GM12874 (cell line): ENCODE data around the gene ACD.

ENCODE experiments used
- TF ChIP-seq, protein P1 (sequence below): IDR thresholded peaks from 2 replicates; pipeline ENCODE4 v1.5.1; 2011; ENCODE audit warnings: low read depth, mild to moderate bottlenecking, control low read depth, low read length, moderate library complexity; ENCODE audit not compliant: insufficient read depth

Gene ACD

GRCh38 chr16:67679935-67680897, 20.2 kb upstream of the ACD start:
- TF ChIP-seq, protein P1, sequence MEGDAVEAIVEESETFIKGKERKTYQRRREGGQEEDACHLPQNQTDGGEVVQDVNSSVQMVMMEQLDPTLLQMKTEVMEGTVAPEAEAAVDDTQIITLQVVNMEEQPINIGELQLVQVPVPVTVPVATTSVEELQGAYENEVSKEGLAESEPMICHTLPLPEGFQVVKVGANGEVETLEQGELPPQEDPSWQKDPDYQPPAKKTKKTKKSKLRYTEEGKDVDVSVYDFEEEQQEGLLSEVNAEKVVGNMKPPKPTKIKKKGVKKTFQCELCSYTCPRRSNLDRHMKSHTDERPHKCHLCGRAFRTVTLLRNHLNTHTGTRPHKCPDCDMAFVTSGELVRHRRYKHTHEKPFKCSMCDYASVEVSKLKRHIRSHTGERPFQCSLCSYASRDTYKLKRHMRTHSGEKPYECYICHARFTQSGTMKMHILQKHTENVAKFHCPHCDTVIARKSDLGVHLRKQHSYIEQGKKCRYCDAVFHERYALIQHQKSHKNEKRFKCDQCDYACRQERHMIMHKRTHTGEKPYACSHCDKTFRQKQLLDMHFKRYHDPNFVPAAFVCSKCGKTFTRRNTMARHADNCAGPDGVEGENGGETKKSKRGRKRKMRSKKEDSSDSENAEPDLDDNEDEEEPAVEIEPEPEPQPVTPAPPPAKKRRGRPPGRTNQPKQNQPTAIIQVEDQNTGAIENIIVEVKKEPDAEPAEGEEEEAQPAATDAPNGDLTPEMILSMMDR, result no peak

- TF ChIP-seq, protein P1, result no peak
Measured at GRCh38 chr16:67678354-67679023, 18.4 kb upstream of the ACD start.

GRCh38 chr16:67677712-67678111, 17.7 kb upstream of the ACD start:
- TF ChIP-seq, protein P1, result no peak

GRCh38 chr16:67676939-67677338, 16.9 kb upstream of the ACD start:
- TF ChIP-seq, protein P1, result no peak

DNA sequence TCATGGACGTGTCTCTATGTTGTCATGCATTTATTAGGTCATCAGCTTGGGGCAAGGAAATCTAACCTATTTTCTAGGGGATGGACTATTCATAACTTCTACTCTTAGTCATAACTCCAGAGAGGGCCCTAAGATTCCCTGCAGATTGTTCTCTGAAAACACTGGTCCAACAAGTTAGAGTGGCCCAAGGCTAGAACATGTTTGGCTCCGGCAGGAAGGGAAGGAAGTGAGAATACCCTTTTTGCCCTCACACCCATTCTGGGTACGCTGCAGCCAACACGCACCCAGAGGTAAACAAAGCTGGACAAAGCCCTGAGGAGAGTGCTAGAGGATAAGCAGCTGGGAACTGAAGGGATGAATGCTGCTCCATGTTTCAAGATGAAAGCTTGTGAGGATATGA, 16.5 kb upstream of the ACD start:
- TF ChIP-seq, protein P1, result no peak

DNA sequence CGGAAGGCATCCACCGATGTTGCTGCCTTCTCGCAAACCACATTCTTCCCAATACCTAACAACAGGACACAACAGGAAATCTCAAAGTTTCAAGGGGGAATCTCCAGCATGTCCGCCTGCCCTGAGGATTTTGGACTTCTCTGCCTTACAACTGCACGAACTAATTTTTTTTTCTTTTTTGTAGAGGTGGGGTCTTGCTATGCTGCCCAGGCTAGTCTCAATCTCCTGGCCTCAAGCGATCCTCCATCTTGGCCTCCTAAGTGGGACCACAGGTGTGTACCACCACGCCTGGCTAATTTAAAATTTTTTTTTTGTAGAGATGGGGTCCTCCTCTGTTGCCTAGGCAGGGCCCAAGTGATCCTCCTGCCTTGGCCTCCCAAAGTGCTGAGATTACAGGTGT, 15.9 kb upstream of the ACD start:
- TF ChIP-seq, protein P1, result no peak

DNA sequence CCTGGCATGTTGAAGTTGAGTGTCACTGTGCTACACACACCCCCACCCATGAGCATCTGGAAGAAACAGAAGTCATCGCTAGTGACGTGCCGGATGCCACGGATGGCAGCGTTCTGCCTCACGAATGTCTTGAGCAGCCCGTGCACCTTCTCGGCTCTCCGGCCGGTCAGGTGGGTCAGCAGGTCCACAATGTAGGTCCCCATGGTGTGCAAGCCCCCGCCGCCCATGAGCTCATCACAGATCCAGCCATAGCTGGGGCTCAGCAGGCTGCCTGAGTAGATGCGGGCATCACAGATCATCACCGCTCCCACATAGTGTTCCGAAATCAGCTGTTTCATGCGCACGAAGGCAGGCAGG, 15.5 kb upstream of the ACD start:
- TF ChIP-seq, protein P1, result no peak
